Stimulated activated CD8-positive, alpha-beta memory T cell treated with anti-CD3 and anti-CD28 coated beads, Interleukin-4, amount 100 ng/mL, for 24 hours (primary cell): ENCODE results near the gene CHCHD10.
A peak's percentile ranks its signal among the peaks of the same experiment; 100 is the strongest.

Source experiments
- DNase-seq: peaks from one replicate; pipeline ENCODE4 v3.0.0-alpha.2; 2020; ENCODE audit warnings: low read depth

Gene CHCHD10

DNA sequence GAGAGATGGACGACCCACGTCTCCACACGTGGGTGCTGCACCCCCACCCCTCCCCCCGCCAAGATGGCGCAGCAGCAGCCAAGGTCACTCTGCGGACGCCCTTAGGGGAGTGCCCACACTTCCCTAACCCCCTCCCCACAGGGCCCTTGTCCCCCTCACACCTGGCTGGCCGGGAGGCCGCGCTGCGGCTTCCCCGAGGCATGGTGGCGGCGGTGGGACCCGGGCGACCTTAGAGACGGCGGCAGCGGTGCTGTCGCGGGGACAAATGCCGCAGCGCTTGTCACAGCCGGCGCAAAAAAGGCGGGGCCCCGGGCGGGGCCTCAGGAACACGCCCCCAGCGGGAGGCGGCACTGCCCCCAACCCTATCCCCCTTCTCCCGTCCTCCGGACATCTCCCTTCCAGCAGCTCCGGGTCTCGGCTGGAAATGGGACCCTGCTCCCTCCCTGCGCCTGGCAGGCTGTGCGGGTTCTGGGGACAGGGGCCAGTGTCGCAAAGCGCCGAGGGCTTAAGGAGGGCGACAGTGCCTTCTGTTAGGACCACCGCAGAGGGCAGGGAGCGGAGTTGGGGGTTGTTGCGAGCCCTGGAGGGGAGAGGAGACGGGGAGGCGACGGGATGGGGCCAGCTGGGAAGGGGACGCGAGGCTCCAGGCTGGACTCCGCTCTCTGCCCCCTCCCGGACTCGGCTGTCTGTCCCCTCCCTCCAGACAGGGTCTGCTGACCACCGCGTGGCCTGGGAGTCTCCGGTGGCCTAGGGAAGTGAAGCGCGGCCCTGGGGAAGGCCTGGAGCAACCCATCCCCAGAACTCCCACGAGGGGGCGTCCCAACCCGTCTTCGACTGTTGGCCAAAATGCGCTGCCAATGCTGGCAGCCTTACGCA, at the start of gene CHCHD10:
Gene CHCHD10, minus strand, starts transcription at position 300 of the 876 bp plus-strand sequence. Its CDS starts 98 bp downstream, at position 202.
- DNase-seq = peak; percentile 69

DNA sequence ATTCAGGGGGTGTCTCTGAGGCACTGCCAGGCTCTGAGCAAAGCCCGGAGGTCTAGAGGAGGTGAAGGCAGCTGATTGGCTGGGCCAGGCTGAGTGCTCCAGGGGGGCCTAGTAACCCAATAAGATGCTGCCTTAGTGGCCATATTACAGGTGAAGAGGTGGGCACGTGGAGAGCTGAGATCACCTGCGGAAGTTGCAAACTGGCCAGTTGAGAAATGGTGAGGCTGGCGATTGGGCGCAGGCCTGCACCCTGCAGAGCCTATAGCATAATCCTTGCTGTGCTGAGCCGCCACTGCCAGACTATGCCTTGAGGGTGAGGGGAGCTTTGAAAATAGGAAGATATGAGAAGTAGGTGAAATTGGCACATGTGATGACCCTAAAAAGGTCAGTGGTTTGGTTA, 49.4 kb upstream of the CHCHD10 start:
- no peak for DNase-seq

DNA sequence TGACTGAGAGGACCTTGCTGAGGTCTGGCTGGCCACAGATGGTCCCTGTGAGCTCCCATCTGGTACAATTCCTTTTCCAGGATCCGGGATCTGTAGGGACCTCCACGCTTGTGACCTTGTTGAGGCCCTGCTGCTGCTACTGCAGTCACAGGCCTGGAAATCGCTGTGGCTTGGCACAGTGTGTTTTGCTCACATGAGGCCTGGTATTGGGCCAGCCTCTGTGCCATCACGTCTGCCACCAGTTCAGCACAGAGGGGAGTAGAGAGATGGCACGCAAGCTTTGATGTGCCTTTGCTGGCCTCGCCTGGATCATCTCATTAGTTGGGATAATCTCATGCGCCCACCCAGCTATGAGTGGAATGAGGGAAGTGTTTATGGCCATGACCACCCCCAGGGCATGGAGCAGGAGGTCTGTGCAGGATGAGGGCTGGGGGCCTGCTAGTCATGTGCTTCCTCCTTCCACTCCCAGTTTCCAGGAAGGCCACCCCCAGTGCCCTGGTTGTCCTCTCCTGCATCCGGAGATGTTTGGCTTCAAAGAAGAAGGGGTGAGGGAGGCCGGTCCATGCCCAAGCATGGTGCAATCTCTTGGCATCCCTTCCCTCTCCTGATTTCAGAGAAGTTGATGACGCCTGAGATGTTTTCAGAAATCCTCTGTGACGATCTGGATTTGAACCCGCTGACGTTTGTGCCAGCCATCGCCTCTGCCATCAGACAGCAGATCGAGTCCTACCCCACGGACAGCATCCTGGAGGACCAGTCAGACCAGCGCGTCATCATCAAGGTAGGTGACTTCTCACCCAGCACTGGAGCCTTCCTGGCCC, 48.6 kb upstream of the CHCHD10 start:
- DNase-seq = no peak

DNA sequence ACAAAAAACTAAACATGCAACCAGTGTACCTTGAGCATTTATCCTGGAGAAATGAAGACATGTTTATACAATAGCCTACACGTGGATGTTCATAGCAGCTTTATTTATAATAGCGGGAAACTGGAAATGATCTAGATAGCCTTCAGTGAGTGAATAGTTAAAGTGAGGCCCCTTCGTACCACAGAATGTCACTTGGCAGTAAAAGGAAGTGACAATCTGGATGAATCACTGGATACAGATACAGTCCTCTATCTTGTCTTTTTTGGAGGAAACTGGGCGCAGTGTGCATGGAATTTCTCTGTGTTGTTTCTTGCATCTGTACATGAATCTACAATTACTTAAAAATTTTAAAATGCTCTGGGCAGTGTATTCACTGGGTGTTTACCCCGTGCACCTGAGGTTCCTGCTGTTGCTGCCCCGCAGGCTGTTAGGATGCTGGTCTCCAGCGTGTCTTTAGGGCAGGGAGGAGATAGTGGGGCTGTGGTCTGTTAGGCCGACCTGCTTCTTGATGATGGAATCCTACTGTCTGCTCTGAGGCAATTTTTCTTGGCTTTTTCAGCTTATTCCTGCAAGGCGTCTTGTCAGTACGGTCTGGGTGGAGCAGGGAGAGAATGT, 47.9 kb upstream of the CHCHD10 start:
- DNase-seq = no peak

DNA sequence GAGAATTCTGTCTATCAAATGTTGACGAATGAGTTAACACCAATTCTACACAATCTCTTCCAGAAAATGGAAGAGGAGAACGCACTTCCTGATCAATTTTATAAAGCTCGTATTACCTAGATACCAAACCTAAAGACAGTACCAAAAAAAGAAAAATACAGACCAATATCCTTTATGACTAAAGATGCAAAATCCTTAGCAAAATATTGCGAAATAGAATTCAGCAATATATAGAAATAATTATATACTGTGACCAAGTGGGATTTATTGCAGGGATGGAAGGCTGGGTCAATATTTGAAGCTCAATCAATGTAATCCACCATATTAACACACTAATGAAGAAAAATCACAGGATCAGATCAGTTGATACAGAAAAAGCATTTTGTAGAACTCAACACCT, 44.6 kb upstream of the CHCHD10 start:
- DNase-seq = no peak

DNA sequence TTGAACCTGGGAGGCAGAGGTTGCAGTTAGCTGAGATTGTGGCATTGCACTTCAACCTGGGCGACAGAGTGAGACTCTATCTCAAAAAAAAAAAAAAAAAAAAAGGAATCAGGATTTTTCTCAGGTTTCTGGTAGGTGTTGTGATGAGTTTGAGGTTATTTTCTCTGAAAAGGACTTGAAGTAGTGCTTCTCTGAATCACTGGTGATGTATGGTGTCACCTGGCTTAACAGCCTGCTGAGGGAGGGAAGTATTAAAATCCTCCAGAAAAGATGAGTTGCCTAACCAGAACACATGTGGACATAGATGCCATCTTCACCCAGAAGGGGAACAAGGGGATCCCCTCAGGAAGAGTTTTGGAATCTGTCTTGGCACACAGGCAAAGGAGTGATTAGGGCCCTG, 39.1 kb upstream of the CHCHD10 start:
- no peak for DNase-seq

DNA sequence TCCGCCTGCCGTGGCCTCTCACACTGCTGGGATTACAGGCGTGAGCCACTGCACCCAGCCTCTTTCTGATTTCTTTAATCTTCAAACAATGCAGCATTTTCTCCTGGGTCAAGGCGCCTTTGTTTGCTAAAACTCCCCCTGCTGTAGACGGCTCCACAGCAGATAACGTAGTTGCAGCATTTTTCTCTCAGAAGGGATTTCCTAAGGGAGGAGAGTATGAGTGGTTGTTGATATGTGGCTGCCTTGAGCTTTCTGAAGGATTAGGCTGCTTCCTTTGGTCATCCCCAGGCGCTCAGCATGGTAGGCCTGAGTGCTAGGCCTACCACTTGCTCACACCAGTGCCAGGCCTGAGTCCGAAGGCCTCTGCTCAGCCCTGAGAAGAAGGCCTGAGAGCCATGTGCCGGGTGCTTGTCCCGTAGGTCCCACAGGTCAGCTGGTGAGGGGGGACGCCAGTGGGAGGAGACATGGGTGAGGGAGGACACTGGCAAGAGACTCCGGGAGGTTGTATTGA, 37.1 kb upstream of the CHCHD10 start:
- no peak for DNase-seq

DNA sequence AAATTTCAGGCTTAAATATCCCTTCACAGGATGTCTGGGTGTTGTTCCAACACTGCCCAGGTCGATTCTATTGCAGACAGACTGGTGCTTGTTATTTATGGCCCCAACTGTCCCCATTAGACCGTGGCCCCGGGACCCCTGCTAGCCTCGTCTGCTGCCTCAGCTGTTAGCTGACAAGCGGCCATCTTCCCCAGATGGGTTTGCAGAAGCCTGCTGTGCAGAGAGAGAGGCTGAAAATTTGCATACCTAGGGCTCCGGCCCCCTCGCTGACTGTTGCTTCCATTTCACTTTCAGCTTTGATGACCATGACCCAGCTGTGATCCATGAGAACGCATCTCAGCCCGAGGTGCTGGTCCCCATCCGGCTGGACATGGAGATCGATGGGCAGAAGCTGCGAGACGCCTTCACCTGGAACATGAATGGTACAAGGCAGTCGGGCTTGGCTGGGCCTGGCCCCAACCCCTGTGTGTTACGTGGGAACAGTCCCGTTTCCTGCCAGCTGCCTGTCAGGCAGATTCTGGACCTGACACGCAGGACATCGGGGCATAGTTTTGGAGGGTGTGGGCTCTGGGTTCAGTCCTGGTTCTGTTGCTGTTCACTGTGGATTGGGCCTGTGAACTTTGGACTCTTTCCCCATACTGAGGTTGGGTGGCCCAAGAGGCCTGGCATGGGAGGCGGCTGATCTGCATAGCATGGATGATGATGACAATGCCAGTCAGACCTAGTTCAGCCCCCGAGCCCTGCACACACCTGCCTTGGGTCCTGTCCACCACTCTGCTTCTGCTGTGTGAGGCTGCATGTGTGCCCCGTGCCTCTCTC, 35.4 kb upstream of the CHCHD10 start:
- DNase-seq = no peak

DNA sequence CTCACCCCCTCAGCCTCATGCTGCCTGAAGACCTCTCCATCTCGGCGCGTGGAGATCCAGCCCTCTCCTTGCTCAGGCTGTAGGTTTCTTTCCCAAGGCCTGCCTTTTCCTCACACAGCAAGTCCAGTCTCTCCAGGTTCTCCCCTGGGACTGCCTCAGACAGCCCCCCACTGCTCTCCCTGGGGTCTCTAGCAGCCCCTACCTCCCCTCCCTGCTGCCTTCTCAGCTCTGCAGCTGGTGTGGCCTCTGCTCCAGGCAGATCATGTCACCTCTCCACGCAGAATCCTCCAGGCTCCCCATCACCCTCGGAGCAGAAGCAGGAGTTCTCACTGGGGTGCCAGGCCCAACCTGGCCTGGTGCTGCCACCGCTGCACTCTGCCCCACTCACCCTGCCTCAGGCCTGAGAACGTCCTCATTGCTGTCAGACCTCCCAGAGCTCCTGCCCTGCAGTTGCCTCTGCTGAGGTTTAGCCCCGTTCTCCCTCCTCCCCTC, 34.2 kb upstream of the CHCHD10 start:
- no peak for DNase-seq

DNA sequence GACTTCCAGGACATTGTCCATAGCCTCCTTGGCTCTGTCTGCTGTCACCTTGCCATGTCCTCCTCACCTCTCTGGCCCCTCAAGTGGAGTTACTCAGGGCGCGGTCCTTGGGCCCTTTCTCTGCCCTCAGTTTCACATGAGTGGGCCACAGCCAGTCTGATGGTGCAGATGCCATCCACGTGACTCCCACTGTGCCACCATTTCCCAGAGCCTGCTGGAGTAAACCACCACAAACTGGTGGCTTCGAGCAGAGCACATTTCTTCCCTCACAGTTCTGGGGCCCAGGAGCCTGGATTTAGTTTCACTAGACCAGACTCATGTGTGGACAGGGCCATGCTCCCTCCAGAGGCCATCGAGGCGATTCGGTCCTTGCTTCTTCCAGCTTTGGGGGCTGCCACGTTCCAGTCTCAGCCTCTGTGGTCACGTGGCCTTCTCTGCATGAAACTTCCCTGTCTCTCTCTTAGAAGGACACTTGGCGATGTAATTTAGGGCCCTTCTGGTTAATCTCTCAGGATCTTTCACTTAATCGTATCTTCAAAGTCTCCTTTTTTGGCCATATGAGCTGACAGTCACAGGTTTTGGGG, 33.6 kb upstream of the CHCHD10 start:
- no peak for DNase-seq

DNA sequence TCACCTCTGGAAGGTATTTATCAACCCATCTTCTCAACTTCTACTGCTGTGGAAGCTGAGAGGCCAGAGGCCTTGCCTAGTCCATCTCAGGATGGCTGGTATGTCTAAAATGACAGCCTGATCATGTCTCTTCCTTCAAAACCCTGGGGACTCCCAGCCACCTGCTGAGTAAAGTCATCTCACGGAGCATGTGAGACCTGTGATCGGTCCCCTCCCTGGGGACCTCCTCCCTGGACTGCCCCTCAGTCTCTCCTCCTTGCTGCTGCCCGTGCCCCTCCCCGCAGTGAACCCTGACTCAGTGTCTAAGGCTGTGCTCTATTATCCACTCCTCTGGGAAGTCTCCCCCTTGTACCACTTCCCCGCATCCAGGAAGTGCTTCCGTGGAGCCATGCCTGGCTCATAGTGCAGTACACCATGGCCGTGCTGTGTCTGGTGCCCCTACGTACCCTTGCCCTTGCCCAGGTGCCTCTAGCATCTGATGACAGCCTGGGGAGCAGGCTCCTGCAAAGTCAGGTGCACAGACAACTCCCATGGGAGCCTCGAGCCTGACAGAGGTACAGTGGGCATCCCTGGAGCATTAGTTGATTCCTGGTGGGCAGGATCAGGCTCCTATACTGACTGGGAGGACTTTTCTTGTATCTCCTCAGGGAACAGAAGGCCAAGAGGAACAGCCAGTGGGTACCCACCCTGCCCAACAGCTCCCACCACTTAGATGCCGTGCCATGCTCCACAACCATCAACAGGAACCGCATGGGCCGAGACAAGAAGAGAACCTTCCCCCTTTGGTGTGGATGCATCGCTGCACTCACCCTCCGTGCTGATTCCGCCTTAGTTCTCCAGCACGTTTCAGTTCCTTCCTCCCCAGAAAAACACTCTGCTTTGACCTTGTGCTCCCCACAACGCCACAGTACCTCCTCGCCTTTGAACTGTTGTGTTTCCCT, 32.8 kb upstream of the CHCHD10 start:
- no peak for DNase-seq

DNA sequence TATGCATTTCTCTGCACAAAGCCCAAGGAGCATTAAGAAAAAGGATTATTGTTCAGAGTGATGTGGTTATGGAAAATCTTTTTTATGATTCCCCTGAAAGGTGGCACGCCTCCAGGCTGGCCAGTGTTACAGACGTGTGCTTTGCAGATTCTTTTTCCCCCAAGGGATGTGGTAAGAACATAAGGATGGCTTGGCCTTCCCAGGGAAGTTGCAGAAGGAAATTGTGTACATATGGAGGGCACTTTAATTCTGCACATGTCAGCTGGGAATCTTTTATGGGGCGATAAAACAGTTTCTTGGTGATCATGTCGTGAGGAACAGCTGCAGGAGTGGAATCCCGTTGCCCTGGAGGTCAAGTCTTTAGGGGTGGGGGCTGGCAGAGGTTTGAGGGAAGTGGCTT, 28.7 kb upstream of the CHCHD10 start:
- no peak for DNase-seq

DNA sequence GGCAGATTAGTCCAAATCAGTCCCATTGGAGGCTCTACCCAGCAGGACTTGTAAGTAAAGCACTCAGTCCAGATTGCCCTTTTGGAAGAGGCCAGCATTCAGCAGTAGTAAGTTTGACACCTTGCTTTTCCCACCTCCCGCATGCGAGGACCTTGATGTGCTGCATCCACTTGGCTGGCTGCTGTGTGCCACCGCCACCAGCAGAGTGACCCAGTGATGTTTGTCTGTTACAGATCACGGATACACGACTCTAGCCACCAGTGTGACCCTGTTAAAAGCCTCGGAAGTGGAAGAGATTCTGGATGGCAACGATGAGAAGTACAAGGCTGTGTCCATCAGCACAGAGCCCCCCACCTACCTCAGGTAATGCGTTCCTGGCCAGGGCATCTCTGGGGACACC, 25.6 kb upstream of the CHCHD10 start:
- DNase-seq = no peak

DNA sequence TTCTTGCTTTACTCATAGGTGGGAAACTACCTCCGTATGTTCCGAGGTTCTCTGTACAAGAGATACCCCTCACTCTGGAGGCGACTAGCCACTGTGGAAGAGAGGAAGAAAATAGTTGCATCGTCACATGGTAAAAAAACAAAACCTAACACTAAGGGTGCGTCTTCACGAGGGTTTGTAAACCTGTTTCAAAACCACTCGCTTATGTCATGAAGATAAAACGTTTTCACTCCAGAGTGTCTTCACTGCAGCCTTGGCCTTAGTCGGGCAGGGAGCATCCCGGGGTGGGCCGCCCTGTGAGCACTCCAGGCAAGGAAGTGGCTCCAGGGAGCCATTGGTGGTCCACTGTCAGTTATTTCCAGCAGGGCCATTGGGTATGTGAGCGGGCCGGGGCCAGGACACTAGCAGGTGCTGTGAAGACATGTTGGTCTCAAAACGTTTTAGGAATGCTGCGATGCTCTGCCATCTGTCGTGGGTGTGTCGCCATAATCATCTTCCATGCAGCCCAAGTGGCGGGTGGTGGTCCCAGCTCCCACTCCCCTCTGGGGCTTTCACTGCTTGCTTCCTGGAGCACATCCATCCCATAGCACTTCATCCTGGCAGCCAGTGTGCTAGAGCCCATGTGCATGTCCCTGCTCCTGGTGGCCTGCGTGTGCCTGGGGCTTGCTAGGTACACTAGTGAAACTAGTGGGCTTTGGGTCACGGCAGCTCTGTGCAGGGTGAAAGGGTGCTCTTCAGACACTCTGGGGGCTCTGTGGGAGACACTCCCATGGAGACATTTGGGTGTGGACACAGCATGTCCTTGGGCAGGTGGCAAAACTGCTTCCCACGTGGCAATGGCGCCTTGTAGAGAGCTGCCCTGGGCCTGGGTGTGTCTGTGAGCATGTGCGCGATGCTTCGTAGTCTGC, 24.2 kb upstream of the CHCHD10 start:
- no peak for DNase-seq

DNA sequence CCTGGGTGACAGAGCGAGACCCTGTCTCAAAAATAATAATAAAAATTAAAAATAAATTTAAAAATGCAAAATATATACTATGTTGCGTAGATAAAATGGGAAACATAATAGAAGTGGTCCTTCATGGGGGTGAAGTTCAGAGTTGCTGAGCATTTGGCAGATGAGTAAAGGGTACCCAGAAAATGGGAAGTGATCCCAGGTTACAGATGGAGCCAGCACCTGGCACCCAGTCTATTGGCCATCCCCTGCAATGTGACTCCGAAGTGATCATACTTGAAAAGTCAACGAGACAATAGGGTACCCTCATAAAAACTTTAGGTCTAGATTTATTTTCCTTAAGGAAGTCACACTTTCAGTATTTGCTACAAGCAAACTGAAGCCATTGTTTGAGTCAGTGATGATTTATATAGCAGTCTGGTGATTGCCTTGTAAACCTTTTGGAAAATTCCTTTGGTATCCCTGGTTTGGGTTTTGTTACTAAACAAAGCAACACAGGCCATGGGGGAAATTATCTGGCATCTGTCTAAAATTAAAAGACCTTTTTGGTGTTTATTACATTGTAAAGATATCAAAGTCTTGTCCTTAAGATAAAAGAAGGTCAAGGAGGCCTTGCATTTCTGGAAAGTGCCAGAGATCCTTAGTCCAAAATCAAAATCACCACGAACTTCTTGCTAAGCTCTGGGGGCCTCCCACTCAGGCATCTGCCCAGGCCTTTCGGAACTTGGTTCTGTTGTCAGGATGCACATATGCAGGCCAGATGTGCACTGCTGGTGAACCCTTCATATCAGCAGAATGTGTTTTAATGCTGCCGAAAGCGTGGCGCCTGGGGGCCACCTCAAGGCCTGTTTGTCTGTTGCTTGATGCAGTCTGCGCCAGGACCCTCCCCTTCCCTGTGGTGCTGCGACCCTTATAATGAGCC, 23.3 kb upstream of the CHCHD10 start:
- no peak for DNase-seq

DNA sequence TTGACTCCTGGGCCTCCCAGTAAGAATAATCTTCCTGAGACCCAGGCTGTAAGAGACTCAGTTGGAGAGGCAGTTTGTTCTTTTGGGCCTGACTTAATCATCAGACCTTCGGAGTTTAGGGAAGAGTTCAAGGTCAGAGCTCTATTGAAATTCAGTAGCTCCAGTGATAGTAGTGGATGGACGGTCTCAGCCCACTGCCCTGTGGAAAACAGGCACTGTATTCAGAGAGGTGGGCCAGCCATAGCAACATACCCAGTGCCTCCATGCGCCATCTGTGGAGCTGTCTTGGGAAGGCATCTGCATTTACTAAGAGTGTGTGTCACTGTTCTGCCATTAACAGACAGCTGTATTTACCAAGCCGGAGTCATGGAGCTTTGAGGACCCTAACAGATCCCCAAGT, 21.9 kb upstream of the CHCHD10 start:
- DNase-seq = no peak

DNA sequence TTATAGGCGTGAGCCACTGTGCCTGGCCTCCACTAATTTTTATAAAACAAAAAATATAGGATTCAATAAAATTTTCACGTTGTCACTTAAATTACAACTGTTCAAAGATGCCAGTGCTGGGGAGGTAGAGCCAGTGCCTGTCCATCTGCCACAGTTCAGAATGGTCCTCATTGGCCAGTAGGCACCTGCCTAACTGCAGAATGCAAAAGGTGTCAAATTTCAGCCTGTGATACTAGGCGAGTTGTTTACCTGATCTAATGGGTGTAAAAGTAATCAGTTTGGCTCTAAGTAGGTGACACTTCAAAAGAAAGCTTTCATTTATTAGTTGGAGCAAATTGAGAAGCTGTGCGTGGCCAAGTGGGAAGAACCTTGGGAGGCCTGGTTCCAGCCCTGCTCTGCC, 21.3 kb upstream of the CHCHD10 start:
- no peak for DNase-seq

DNA sequence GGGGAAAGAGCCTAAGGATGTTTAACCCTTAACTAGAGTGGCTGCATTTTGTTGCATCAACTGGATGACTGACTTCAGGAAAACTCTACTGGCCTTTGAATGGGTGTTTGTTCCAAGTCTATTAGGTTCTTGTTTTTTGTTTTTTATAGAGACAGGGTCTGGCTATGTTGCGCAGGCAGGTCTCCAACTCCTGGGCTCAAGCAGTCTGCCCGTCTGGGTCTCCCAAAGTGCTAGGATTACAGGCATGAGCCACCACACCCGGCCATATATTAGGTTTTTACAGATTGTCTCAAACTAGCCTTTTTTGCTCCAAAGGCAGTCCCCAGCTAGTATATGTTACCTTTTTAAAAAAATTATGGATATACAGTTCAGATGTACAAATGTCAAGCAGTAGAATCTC, 20.1 kb upstream of the CHCHD10 start:
- DNase-seq = no peak
